Stimulated activated effector memory CD8-positive, alpha-beta T cell treated with anti-CD3 and anti-CD28 coated beads, Interleukin-12 subunit alpha, Interleukin-12 subunit beta, amount 100 ng/mL, for 72 hours (primary cell): ENCODE measurements around the gene EIF4E1B.
"Not testable (repeated sequence)": the region's sequence is repeated elsewhere in the genome, so short reads cannot be mapped to it uniquely, and the experiment has no call there.

Source experiments
- ATAC-seq: fragments of 150-1000 bp; cut with Tn5 transposase; 2 replicates; pipeline ENCODE4 v1.10.0; 2021
- DNase-seq, 2 donors: peaks; one replicate each; pipeline ENCODE4 v3.0.0; 2021 to 2022; ENCODE audit warnings: low spot score in 2 of 2
- H3K27ac Mint-ChIP-seq: one replicate; pipeline ENCODE4 v1.8.0; 2022; ENCODE audit warnings: mild to moderate bottlenecking, mixed read lengths
- H3K36me3 Mint-ChIP-seq: one replicate; pipeline ENCODE4 v1.8.0; 2022; ENCODE audit warnings: mild to moderate bottlenecking, mixed read lengths
- H3K4me1 Mint-ChIP-seq: one replicate; pipeline ENCODE4 v1.8.0; 2022; ENCODE audit warnings: mixed read lengths
- H3K4me3 Mint-ChIP-seq: one replicate; pipeline ENCODE4 v1.8.0; 2022; ENCODE audit warnings: mild to moderate bottlenecking, mixed read lengths
- H3K9me3 Mint-ChIP-seq: one replicate; pipeline ENCODE4 v1.8.0; 2022; ENCODE audit warnings: mixed read lengths

EIF4E1B gene

GRCh38 chr5:176629853-176630680 lies at the start of gene EIF4E1B, which contains the start of gene SNCB:
EIF4E1B (plus strand) TSS chr5:176630675; CDS start chr5:176642788, 12,113 bp downstream.
SNCB (minus strand) TSS chr5:176630534; CDS start chr5:176629654, 880 bp downstream.
- ATAC-seq (peak; percentile 92), DNase-seq (peak; percentile 43 to 69)
- H3K27ac Mint-ChIP-seq = no peak within 1 kb of the TSS
- peaks cover 24% of the 10 kb centered on the region for H3K4me1 Mint-ChIP-seq
- peak within 1 kb of the TSS; percentile 51 for H3K4me3 Mint-ChIP-seq
- no peaks in the 10 kb centered on the region for H3K36me3 Mint-ChIP-seq
- H3K9me3 Mint-ChIP-seq = no peaks in the 10 kb centered on the region

DNA sequence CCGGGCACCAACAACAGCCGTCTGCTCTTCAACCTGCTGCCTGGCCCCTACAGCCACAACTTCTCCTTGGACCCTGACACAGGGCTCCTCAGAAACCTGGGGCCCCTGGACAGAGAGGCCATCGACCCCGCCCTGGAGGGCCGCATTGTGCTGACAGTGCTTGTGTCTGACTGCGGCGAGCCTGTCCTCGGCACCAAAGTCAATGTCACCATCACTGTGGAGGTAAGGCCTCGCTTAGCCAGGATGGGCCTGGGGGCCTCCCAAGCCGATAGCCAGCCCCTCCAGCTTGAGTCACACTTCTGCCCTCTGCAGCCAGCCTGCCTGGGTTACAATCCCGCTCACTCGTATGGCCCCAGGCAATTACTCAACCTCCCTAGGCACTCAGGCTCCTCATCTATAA lies 49.1 kb upstream of the EIF4E1B start:
- DNase-seq (no peak), ATAC-seq (no peak)
- H3K4me1 Mint-ChIP-seq = no peaks in the 10 kb centered on the region
- no peak overlapping the region for H3K27ac Mint-ChIP-seq
- H3K9me3 Mint-ChIP-seq = peaks cover 2% of the 10 kb centered on the region
- no peak overlapping the region for H3K4me3 Mint-ChIP-seq
- no peaks in the 10 kb centered on the region for H3K36me3 Mint-ChIP-seq

GRCh38 chr5:176583076-176583475 lies 47.4 kb upstream of the EIF4E1B start:
- no peak for ATAC-seq
- Mint-ChIP-seq H3K4me1 (no peaks in the 10 kb centered on the region), H3K36me3 (no peaks in the 10 kb centered on the region), H3K27ac (no peak overlapping the region), H3K9me3 (peaks cover 2% of the 10 kb centered on the region), H3K4me3 (no peak overlapping the region)
- DNase-seq = no peak

DNA sequence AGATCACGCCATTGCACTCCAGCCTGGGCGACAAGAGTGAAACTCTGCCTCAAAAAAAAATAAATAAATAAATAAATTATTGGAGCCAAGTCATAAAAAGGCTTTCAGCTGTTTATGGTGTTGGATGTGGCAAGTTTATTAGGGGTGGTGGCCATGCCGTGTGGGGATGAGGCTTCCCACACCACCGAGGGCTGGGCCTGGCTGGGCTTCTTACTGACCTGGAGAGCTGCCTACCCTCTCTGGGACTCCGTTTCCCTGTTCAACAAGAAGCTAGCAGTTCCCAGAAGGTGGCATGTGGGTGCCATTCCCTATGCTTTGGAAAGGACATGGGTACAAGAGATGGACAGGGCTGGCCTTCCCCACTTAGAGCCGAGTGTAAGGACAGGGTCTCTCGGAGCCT lies 43.1 kb upstream of the EIF4E1B start:
- no peak for DNase-seq
- Mint-ChIP-seq H3K36me3 (no peaks in the 10 kb centered on the region), H3K9me3 (peaks cover 2% of the 10 kb centered on the region), H3K4me3 (no peak overlapping the region), H3K4me1 (no peaks in the 10 kb centered on the region), H3K27ac (no peak overlapping the region)
- no peak for ATAC-seq

GRCh38 chr5:176588297-176588696 lies 42.2 kb upstream of the EIF4E1B start:
- no peak overlapping the region for H3K4me3 Mint-ChIP-seq
- H3K36me3 Mint-ChIP-seq = no peaks in the 10 kb centered on the region
- ATAC-seq (no peak), DNase-seq (no peak)
- H3K9me3 Mint-ChIP-seq = peaks cover 2% of the 10 kb centered on the region
- no peak overlapping the region for H3K27ac Mint-ChIP-seq
- no peaks in the 10 kb centered on the region for H3K4me1 Mint-ChIP-seq

- Mint-ChIP-seq H3K4me3 (no peak overlapping the region), H3K27ac (no peak overlapping the region), H3K4me1 (no peaks in the 10 kb centered on the region), H3K36me3 (no peaks in the 10 kb centered on the region), H3K9me3 (peaks cover 2% of the 10 kb centered on the region)
- ATAC-seq (no peak), DNase-seq (no peak)
These were observed 41.3 kb upstream of the EIF4E1B start for GRCh38 chr5:176589039-176589769.

DNA sequence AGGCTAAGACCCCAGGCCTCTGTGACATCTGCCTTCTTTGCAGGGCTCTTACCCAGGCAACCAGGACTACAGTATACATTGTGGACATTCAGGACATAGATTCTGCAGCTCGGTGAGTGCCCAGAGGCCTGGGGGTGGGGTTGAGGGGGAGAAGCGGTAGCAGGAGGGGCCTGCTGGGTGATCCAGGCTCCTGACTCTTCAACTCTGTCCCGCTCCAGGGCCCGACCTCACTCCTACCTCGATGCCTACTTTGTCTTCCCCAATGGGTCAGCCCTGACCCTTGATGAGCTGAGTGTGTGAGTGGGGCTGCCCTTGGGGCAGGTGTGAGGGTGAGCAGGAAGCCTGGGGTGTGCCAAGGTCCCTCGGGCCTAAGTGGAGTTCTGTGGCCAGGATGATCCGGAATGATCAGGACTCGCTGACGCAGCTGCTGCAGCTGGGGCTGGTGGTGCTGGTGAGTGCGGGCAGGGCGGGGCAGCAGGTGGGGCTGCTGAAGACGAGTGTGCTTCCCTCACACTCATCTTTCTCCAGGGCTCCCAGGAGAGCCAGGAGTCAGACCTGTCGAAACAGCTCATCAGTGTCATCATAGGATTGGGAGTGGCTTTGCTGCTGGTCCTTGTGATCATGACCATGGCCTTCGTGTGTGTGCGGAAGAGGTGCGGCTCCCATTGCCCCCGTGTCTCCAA lies 40.3 kb upstream of the EIF4E1B start:
- no peak overlapping the region for H3K27ac Mint-ChIP-seq
- H3K36me3 Mint-ChIP-seq = no peaks in the 10 kb centered on the region
- no peak overlapping the region for H3K4me3 Mint-ChIP-seq
- H3K9me3 Mint-ChIP-seq = peaks cover 2% of the 10 kb centered on the region
- H3K4me1 Mint-ChIP-seq = no peaks in the 10 kb centered on the region
- ATAC-seq (no peak), DNase-seq (no peak)

- not testable (repeated sequence) for H3K9me3 Mint-ChIP-seq, H3K4me1 Mint-ChIP-seq, DNase-seq, H3K4me3 Mint-ChIP-seq, ATAC-seq, H3K36me3 Mint-ChIP-seq, H3K27ac Mint-ChIP-seq
These were observed 38.8 kb upstream of the EIF4E1B start for GRCh38 chr5:176591667-176592066.

GRCh38 chr5:176592573-176592972 lies 37.9 kb upstream of the EIF4E1B start:
- H3K4me1 Mint-ChIP-seq = peaks cover 9% of the 10 kb centered on the region
- H3K9me3 Mint-ChIP-seq = no peaks in the 10 kb centered on the region
- no peaks in the 10 kb centered on the region for H3K36me3 Mint-ChIP-seq
- ATAC-seq = no peak
- no peak overlapping the region for H3K4me3 Mint-ChIP-seq
- H3K27ac Mint-ChIP-seq = no peak overlapping the region
- no peak for DNase-seq

DNA sequence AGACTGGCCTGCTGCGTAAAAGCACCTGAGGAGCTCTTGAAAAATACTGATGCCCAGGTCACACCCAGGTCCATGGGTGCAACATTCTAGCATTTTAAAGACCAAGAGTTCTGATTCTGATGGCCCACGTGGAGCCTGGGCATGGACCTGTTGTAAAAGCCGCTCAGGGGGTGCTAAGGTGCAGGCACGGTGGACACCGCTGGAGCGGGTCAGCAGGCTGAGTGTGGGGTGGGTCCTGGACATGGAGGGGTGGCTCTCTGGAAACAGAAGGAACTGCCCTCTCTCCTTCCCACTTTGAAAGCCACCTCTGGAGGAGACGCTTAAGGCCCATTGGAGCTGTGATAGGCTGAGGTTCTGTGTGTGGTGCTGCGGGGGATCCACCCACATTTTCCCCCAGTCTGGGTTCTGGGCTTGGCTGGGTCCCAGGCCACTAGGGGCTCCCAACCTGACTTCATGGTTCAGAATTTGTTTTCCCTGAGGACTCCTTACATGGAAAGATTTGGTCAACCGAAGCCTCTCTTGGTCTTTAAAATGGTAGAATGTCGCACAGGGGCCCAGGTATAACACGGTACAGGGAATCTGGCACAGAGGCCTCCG lies 37.1 kb upstream of the EIF4E1B start:
- H3K36me3 Mint-ChIP-seq = no peaks in the 10 kb centered on the region
- H3K27ac Mint-ChIP-seq = no peak overlapping the region
- peaks cover 9% of the 10 kb centered on the region for H3K4me1 Mint-ChIP-seq
- DNase-seq (no peak), ATAC-seq (no peak)
- H3K9me3 Mint-ChIP-seq = no peaks in the 10 kb centered on the region
- no peak overlapping the region for H3K4me3 Mint-ChIP-seq

- Mint-ChIP-seq H3K4me1 (peaks cover 17% of the 10 kb centered on the region), H3K36me3 (no peaks in the 10 kb centered on the region), H3K9me3 (no peaks in the 10 kb centered on the region), H3K4me3 (peak overlapping the region; percentile 27), H3K27ac (no peak overlapping the region)
- ATAC-seq (no peak), DNase-seq (no peak)
These were observed 35.9 kb upstream of the EIF4E1B start for GRCh38 chr5:176594554-176594953.

GRCh38 chr5:176595386-176595943 lies 35.0 kb upstream of the EIF4E1B start:
- Mint-ChIP-seq H3K27ac (no peak overlapping the region), H3K4me3 (peak overlapping the region; percentile 66), H3K4me1 (peaks cover 24% of the 10 kb centered on the region), H3K36me3 (no peaks in the 10 kb centered on the region), H3K9me3 (no peaks in the 10 kb centered on the region)
- ATAC-seq (no peak), DNase-seq (no peak)

GRCh38 chr5:176596069-176596644 lies 34.3 kb upstream of the EIF4E1B start:
- peak overlapping the region; percentile 66 for H3K4me3 Mint-ChIP-seq
- DNase-seq (no peak), ATAC-seq (no peak)
- H3K4me1 Mint-ChIP-seq = peaks cover 24% of the 10 kb centered on the region
- no peaks in the 10 kb centered on the region for H3K9me3 Mint-ChIP-seq
- peak overlapping the region; percentile 64 for H3K27ac Mint-ChIP-seq
- H3K36me3 Mint-ChIP-seq = no peaks in the 10 kb centered on the region

DNA sequence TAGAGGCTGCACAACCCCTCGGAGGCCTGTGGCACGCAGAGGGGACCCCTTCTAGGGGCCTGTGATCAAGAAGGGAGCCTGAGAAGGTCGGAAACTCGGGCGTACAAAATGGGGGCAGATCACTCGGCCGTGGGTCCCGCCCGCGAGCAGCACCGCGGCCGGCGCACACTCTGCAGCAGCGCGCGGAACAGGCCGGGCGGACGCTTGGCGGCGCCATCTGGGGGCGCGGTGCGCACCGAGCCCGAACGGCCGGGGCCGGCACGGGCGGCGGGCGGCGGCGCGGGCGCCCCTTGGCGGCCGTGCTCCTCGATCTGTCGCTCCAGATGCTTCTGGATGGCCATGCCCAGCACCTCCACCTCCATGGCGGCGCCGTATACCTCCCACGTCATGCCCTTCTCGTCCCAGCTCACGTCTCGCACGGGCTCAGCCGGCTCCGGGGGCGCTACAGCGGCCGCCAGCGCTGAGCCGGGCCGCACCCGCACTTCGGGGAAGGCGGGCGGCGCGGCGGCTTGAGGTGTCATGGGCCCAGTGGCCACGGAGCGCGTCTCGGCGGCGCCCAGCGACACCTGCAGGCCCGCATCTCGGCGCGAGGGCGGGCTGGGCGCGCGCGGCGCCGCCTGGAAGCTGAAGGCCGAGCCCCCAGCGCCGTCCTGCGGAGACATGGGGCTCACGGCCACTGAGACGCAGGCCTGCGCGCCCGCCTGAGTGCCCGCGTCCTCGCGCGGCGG lies 33.6 kb upstream of the EIF4E1B start:
- ATAC-seq = peak; percentile 88

More for the DNA sequence above, 33.6 kb upstream of the EIF4E1B start:
- Mint-ChIP-seq H3K27ac (peak overlapping the region; percentile 64), H3K36me3 (no peaks in the 10 kb centered on the region), H3K4me3 (peak overlapping the region; percentile 66), H3K9me3 (no peaks in the 10 kb centered on the region), H3K4me1 (peaks cover 24% of the 10 kb centered on the region)
- peak; percentile 43 to 79 for DNase-seq
